ENCODE measurements around the gene F5.
"Not testable (repeated sequence)": the region's sequence is repeated elsewhere in the genome, so short reads cannot be mapped to it uniquely, and the experiment has no call there.

Gene F5

DNA sequence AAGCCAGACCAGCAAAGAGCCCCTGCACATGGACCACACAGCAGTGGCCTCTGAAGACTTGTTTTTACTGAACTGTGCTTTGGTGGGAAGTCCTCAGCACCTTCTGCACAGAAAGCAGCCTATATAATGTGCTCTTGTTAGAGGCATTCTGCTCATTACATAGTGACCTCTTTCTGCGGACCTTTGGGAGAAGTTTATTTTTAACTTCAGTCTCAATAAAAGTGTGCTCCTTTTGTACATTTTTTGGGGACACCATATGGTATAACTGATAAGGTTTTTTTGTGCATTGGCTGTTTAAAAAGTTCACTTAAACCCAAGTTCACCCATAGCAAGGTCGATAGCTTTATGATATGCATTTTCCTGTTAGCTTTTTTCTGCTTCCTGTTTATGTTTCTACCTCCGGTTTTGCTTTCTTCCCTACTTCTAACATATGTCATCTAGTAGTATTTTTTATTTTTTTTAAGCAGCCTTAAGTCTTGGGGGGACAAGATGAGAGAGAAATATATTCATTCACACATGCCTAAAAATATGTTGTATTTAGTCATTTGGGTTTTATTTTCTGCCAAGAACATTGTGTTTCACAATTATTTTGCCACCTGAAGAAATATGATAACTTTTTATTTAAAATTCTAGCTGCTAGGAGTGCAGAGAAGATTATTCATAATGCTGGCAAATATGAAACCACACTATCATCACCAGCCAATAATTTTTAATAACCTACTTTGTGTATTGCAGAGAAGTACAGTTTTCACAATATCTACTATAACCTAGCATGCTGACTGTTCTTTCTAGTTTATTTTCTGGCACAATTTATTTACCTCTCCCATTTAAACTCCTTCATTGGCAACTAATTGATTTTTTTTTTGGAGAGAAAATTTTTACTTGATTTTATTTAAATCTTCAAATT lies 77.6 kb downstream of the F5 start:
- no peak for DNase-seq

DNA sequence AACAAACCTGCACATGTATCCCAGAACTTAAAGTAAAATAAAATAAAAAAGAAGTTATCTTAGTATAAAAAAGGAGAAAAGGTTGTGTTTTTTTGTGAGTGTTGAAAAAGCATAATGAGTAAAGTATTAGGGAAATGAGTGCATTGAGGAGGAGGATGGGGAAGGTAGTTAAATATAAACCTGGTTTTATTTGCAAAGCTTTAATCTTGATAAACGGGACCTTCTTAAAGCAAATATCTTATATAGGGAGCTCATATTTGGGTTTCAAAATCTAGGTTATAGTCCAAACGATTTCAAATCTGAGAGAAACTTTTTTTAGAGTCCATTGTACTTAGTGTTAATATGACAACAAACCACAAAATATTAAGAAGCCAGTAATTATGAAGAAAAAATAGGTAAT lies 78.9 kb downstream of the F5 start:
- no peak for DNase-seq

DNA sequence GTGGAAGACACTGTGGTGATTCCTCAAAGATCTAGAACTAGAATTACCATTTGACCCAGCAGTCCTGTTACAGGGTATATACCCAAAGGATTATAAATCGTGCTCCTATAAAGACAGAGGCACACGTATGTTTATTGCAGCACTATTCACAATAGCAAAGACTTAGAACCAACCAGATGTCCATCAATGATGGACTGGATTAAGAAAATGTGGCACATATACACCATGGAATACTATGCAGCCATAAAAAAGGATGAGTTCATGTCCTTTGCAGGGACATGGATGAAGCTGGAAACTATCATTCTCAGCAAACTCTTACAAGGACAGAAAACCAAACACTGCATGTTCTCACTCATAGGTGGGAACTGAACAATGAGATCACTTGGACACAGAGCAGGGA lies 82.7 kb downstream of the F5 start:
- DNase-seq: not testable (repeated sequence)

GRCh38 chr1:169499807-169500206 lies 86.5 kb downstream of the F5 start:
- no peak for DNase-seq

DNA sequence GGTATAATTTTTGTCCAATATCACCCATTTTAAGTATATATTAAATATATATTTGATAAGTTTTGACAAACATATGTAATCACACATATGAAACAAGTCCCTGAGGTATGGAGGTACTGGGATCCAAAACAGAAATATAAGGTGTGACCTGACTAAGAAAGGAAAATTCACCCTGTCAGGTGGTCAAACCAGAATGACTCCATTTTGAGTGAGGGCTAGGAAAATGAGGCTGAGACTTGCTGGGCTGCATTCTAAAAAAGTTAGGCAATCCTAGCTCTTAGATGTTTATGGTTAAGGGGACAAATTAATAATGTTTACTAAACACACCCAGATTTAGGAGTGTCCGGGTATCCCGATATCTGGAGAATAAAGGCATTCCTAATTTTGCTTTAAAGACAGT lies 89.0 kb downstream of the F5 start:
- no peak for DNase-seq

- no peak for DNase-seq
Measured at GRCh38 chr1:169495916-169496315, 90.4 kb downstream of the F5 start.

- no peak for DNase-seq
Measured at GRCh38 chr1:169495046-169495775, 91.1 kb downstream of the F5 start.

DNA sequence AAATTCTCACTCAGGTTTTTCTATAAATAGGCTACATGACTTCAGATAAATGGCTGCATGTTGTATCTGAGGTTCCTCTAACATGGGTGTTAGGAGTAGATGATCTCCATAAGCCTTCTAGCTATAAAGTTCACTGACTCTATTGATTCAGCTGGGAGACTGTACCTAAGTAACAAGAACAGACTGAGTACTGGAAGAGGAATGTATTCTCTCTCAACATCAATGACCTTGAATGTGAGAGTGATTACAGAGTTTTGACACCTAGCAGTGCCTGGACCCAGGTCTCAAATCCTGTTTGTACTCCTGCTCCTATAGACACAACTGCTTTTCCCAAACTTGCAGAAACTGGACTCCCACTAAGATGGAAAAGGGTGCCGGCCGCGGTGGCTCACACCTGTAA lies 91.9 kb downstream of the F5 start:
- no peak for DNase-seq

GRCh38 chr1:169493251-169493650 lies 93.0 kb downstream of the F5 start:
- no peak for DNase-seq

- DNase-seq: no peak
Measured at GRCh38 chr1:169491845-169492281, 94.4 kb downstream of the F5 start.

DNA sequence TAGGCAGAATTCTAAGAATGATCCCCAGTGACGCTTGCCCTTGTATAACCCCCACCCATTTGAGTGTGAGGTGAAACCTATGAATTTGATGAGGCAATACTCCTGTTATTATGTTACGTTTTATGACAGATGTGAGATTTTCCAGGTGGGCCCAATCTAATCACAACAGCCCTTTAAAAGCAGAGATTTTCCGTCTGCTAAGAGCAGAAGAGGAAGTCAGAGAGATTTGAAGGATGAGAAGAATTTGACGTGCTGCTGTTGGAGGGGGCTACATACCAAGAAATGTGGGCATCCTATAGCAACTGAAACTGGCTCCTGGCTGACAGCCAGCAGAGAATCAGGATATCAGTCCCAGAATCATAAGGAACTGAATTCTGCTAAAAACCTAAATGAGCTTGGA lies 98.1 kb downstream of the F5 start:
- DNase-seq: no peak

- no peak for DNase-seq
Measured at GRCh38 chr1:169487561-169487960, 98.7 kb downstream of the F5 start.

DNA sequence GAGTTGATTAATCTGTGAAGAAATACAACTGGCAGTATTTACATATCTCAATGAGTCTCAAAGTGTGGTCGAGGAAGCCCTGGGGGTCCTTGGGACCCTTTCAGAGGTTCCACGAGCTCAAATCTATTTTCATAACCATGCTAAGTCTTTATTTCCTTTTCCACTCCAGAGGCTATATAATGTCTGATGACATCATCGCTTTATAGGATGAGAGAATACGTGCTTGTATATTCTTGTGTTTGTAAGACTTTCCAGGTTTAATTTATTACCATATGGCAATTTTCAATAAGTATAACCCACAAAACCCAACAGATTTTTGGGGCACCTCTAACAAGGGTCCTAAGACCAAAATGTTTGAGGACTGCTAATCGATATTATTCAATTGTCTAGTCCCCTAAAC lies 99.1 kb downstream of the F5 start:
- no peak for DNase-seq

DNA sequence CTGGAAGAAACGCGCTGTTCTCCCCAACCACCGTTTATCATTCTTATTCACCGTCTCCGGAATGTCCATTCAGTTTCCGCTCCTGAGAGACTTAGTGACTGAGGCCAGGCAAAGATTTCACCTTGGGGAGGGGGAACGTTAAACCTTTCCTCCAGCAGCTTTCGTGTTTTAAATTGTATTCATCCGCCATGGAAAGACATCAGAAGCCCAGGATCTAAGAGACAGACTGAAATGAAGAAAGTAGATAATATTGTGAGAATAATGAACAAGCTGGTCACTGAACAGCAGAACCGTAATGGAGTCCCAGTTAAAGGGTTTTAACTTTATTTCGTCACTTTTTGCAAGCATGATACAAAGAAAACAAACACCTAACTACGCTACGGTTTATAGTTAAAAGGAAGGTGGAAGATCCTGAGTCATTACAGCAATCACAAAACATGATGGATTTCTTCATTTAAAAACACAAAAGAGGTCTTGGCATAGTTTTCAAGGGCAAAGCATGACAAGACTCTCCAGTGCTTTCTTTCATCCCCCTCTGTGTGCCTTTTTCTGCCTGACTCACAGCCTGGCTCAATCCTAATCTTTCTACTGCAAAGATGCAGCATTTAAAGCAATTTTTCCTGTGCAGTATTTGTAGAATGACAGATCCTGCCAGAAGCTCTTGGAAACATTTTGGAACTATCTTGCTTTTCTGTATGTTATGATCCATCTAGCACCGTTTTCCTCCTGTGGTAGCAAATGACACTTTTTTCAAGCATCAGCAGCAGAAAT lies 99.8 kb downstream of the F5 start:
- DNase-seq: peak; percentile 30

GRCh38 chr1:169485431-169486280 lies 100.6 kb downstream of the F5 start, which contains the start of gene SLC19A2:
Gene SLC19A2, minus strand, starts transcription at chr1:169485944. Its CDS starts 178 bp downstream, at chr1:169485766.
- peak; percentile 99 for DNase-seq

DNA sequence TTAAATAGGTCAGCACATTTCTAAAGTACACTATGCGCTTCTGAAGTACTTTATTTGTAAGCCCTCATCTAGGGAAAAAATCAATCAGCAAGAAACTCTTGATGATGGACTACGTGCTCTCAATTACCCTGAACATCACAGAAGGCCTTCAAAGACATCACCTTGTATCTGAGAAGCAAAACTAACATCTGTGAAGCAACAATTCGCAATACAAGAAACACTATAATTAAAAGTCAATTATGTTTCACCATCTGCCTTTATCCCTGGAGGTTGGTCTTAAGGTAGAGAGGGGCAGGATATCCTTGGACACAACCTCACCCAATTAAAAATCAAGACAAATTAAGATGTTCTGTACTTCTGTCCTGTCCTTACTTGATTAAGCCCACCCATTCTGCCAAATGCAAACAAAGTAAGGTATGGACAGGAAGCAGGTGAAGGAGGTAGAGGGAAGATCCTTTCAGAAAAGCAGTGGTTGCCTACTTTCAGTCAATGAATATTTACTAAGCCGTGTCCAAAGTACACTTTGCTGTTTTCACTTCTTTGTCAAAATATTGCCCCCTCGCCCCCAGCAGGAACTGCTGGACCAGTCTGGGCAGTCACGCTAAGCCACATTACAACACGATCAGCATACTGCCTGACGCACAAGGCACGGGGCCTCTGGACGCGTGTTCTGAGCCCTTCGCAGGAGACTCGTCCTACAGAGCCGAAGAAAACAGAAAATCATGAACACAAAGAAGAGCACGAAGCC lies 101.4 kb downstream of the F5 start:
- DNase-seq: peak; percentile 55

DNA sequence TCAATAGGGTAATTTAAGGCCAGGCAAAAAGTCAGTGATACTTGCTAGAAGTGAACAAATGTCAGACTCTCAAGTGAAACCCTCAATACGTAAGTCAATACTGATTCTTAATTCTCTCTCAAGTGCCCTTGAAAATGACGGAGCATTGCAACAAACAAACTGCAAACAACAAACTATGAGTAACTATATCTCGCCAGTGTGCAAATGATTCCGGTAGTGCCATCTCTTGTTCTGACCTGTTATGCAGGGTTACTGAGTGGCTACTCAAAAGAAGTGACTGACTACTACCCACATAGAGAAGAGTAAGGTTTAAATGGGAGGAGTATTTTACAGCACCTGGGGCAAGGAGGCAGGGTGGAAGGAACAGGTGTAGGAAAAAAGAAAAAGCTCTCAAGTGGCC lies 102.2 kb downstream of the F5 start:
- DNase-seq: no peak

DNA sequence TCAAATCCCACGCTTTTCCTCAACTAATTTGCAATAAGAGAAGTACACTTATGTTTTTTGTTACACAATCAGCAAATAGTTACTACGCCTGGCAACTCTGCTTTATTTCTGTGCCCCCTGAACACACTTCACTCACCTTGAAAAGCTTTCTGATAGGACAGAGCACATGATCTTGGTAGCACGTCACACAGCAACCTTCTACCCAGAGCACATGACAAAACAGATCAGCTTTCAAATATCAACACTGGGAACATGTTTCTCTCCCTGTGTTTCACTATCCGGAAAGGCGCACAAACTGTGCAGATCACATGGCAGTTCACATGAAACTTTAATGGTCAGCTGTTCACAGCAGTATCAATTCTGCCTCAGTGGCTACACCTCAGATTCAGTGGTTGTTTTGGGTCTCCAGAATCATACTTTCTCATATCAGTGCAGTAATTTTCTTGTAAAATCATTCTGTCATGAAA lies 102.7 kb downstream of the F5 start:
- DNase-seq: no peak

- DNase-seq: no peak
Measured at GRCh38 chr1:169479363-169480066, 106.8 kb downstream of the F5 start.

GRCh38 chr1:169478094-169478672 lies 108.1 kb downstream of the F5 start:
- DNase-seq: no peak
